ENCODE data around the gene NEU2. TPM values are rescaled to one million over a fixed set of nuclear protein-coding genes. Genes with fewer than 3 reads are reported as not detected.
A peak's percentile ranks its signal among the peaks of the same experiment; 100 is the strongest.

NEU2 gene
- total and polyA plus RNA-seq, 2 of the 13 experiments (the other 11 are each of a cell fraction or from before 2014, with no cell fraction given), result not detected

DNA sequence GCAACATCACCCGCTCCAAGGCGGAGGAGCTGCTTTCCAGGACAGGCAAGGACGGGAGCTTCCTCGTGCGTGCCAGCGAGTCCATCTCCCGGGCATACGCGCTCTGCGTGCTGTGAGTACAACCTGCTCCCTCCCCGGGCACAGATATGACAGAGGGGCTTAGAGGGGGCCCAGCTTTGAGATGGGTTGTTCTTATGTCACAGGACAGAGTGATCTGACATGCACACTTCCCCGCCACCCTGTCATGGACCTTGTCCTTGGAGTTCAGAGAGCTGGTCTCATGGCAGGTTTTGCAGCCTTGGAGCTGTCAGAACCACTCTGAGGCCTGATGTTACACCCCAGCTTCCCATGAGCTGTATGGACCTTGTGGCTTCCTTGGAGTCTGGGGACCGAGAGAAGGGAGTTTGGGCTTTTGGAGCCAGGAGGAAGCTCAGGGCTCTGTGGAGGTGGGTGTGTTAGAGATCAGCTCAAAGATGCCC, 28.1 kb downstream of the NEU2 start (continued):
- TF ChIP-seq, protein P1, sequence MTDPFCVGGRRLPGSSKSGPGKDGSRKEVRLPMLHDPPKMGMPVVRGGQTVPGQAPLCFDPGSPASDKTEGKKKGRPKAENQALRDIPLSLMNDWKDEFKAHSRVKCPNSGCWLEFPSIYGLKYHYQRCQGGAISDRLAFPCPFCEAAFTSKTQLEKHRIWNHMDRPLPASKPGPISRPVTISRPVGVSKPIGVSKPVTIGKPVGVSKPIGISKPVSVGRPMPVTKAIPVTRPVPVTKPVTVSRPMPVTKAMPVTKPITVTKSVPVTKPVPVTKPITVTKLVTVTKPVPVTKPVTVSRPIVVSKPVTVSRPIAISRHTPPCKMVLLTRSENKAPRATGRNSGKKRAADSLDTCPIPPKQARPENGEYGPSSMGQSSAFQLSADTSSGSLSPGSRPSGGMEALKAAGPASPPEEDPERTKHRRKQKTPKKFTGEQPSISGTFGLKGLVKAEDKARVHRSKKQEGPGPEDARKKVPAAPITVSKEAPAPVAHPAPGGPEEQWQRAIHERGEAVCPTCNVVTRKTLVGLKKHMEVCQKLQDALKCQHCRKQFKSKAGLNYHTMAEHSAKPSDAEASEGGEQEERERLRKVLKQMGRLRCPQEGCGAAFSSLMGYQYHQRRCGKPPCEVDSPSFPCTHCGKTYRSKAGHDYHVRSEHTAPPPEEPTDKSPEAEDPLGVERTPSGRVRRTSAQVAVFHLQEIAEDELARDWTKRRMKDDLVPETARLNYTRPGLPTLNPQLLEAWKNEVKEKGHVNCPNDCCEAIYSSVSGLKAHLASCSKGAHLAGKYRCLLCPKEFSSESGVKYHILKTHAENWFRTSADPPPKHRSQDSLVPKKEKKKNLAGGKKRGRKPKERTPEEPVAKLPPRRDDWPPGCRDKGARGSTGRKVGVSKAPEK (CRISPR knock-in tag; IDR thresholded peaks at IDR 0.05; ENCODE audit: borderline replicate concordance), result no peak
- TF ChIP-seq, protein P2, sequence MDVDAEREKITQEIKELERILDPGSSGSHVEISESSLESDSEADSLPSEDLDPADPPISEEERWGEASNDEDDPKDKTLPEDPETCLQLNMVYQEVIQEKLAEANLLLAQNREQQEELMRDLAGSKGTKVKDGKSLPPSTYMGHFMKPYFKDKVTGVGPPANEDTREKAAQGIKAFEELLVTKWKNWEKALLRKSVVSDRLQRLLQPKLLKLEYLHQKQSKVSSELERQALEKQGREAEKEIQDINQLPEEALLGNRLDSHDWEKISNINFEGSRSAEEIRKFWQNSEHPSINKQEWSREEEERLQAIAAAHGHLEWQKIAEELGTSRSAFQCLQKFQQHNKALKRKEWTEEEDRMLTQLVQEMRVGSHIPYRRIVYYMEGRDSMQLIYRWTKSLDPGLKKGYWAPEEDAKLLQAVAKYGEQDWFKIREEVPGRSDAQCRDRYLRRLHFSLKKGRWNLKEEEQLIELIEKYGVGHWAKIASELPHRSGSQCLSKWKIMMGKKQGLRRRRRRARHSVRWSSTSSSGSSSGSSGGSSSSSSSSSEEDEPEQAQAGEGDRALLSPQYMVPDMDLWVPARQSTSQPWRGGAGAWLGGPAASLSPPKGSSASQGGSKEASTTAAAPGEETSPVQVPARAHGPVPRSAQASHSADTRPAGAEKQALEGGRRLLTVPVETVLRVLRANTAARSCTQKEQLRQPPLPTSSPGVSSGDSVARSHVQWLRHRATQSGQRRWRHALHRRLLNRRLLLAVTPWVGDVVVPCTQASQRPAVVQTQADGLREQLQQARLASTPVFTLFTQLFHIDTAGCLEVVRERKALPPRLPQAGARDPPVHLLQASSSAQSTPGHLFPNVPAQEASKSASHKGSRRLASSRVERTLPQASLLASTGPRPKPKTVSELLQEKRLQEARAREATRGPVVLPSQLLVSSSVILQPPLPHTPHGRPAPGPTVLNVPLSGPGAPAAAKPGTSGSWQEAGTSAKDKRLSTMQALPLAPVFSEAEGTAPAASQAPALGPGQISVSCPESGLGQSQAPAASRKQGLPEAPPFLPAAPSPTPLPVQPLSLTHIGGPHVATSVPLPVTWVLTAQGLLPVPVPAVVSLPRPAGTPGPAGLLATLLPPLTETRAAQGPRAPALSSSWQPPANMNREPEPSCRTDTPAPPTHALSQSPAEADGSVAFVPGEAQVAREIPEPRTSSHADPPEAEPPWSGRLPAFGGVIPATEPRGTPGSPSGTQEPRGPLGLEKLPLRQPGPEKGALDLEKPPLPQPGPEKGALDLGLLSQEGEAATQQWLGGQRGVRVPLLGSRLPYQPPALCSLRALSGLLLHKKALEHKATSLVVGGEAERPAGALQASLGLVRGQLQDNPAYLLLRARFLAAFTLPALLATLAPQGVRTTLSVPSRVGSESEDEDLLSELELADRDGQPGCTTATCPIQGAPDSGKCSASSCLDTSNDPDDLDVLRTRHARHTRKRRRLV (CRISPR knock-in tag; IDR thresholded peaks at IDR 0.05), result no peak
- TF ChIP-seq SPEN (CRISPR knock-in tag; IDR thresholded peaks at IDR 0.05; ENCODE audit: low read depth) (no peak), CBX2 (IDR thresholded peaks at IDR 0.05; ENCODE audit: low read depth, low read length) (no peak), CBX2 (CRISPR knock-in tag; IDR thresholded peaks at IDR 0.05; ENCODE audit: low read depth) (no peak), SP5 (CRISPR knock-in tag; IDR thresholded peaks at IDR 0.05; ENCODE audit: borderline replicate concordance, low read depth) (no peak), NFATC3 (CRISPR knock-in tag; IDR thresholded peaks at IDR 0.05) (0 out of 2 replicates have a peak, but pooled peaks have one; percentile 76), TAF15 (IDR thresholded peaks at IDR 0.05; ENCODE audit: low read depth, low read length, poor library complexity, severe bottlenecking) (no peak), MTF1 (CRISPR knock-in tag; IDR thresholded peaks at IDR 0.05) (no peak), FOXA3 (CRISPR knock-in tag; IDR thresholded peaks at IDR 0.05) (0 out of 2 replicates have a peak, but pooled peaks have one; percentile 12), HNRNPUL1 (IDR thresholded peaks at IDR 0.05; ENCODE audit: low read depth, low read length) (no peak), ZNF160 (CRISPR knock-in tag; IDR thresholded peaks at IDR 0.05) (no peak), CENPX (CRISPR knock-in tag; IDR thresholded peaks at IDR 0.05) (no peak), ZBTB21 (CRISPR knock-in tag; IDR thresholded peaks at IDR 0.05) (no peak), NFKBIZ (CRISPR knock-in tag; IDR thresholded peaks at IDR 0.05) (no peak), KLF9 (CRISPR knock-in tag; IDR thresholded peaks at IDR 0.05; ENCODE audit: low read depth) (no peak), HDAC6 (IDR thresholded peaks at IDR 0.05; ENCODE audit: low read depth, low read length) (no peak), ZNF101 (CRISPR knock-in tag; IDR thresholded peaks at IDR 0.05; ENCODE audit: borderline replicate concordance, low read depth) (no peak), FOSL2 (CRISPR knock-in tag; IDR thresholded peaks at IDR 0.05) (no peak; the same call in 1 of the 2 replicates), ZSCAN20 (CRISPR knock-in tag; IDR thresholded peaks at IDR 0.05; ENCODE audit: borderline replicate concordance) (no peak)
- TF ChIP-seq, protein P3, sequence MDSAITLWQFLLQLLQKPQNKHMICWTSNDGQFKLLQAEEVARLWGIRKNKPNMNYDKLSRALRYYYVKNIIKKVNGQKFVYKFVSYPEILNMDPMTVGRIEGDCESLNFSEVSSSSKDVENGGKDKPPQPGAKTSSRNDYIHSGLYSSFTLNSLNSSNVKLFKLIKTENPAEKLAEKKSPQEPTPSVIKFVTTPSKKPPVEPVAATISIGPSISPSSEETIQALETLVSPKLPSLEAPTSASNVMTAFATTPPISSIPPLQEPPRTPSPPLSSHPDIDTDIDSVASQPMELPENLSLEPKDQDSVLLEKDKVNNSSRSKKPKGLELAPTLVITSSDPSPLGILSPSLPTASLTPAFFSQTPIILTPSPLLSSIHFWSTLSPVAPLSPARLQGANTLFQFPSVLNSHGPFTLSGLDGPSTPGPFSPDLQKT (CRISPR knock-in tag; IDR thresholded peaks at IDR 0.05; ENCODE audit: borderline replicate concordance), result no peak
- TF ChIP-seq, protein P4, sequence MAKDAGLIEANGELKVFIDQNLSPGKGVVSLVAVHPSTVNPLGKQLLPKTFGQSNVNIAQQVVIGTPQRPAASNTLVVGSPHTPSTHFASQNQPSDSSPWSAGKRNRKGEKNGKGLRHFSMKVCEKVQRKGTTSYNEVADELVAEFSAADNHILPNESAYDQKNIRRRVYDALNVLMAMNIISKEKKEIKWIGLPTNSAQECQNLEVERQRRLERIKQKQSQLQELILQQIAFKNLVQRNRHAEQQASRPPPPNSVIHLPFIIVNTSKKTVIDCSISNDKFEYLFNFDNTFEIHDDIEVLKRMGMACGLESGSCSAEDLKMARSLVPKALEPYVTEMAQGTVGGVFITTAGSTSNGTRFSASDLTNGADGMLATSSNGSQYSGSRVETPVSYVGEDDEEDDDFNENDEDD (CRISPR knock-in tag; IDR thresholded peaks at IDR 0.05; ENCODE audit: borderline replicate concordance), result no peak

All from HepG2 (cell line).